Effector CD8-positive, alpha-beta T cell (primary cell): ENCODE results near the gene NDUFAF3.
A peak's percentile ranks its signal among the peaks of the same experiment; 100 is the strongest.
"Not testable (repeated sequence)": the region's sequence is repeated elsewhere in the genome, so short reads cannot be mapped to it uniquely, and the experiment has no call there.

Experiments
- DNase-seq: peaks from one replicate; lab custom pipeline; 2025; lab: John Stamatoyannopoulos, UW

NDUFAF3 gene

GRCh38 chr3:48999085-48999858 lies 22.6 kb upstream of the NDUFAF3 start:
- DNase-seq, result no peak

DNA sequence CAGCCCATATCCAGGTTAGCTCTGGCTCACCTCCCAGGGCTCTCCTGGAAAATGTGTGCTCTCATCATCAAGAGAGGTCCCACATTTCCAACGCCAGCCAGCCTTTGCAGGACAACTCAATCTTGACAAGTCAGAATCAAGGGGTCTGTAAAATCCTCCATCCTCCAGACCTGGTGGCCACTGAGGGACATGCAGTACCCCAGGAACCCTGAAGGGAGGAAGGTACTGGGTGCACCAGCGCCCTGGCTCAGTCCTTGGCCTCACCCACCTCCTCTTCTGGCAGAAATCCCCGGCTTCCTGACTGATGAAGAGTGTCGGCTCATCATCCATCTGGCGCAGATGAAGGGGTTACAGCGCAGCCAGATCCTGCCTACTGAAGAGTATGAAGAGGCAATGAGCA lies 20.8 kb upstream of the NDUFAF3 start:
- DNase-seq, result no peak

- DNase-seq, result no peak
These were observed 17.3 kb upstream of the NDUFAF3 start for GRCh38 chr3:49004352-49005302.

- no peak for DNase-seq
These were observed 16.6 kb upstream of the NDUFAF3 start for GRCh38 chr3:49005303-49005680.

- DNase-seq, result no peak
These were observed 15.9 kb upstream of the NDUFAF3 start for GRCh38 chr3:49005998-49006397.

DNA sequence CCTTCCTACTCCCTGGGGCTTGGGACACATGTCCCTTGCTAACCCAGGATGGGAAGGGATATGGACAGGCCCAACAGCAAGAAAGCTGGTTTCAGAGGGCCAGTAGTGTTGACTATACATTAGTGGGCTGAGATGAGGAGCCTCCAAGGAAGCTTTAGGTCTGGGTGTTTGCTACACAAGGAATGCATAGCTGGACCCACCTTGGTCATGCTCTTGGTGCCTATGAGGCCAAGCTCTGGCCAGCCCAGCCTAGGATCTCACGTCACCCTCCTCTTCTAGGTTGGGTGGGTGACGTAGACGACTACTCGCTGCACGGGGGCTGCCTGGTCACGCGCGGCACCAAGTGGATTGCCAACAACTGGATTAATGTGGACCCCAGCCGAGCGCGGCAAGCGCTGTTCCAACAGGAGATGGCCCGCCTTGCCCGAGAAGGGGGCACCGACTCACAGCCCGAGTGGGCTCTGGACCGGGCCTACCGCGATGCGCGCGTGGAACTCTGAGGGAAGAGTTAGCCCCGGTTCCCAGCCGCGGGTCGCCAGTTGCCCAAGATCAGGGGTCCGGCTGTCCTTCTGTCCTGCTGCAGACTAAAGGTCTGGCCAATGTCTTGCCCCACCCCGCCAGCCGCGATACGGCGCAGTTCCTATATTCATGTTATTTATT lies 15.4 kb upstream of the NDUFAF3 start:
- no peak for DNase-seq

DNA sequence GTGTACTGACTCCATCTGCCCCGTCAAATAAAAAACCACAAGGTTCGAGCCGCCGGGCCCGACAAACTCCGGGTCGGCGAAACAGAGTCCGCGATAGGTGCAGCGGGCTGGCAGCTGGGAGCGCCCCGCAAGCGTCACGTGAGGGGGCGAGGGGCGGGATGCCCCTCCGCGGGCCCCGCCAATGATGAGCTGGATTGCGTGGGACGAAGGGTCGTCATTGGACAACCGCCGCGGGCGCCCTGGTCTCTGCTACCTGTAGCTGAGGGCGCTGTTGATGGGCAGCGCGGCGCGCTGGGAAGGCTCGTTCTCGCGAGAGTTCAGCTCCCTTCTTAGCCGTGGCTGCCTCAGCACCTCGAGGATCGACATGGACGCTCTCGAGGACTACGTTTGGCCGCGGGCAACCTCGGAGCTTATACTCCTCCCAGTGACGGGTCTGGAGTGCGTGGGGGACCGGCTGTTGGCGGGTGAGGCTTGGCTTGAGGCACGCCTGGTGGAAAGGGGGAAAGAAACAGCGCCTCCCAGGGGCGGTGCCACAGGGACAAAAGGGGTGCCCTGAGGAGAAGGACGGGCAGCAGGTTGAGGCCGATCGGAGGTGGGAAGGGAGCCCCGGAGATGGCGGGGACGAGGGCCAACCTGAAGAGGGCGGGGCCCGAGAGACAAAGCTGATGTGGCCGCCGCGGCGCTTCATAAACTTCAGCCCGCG lies 14.7 kb upstream of the NDUFAF3 start, which contains the start of gene WDR6:
TSS of gene WDR6 (plus strand) at position 324 of the 703 bp plus-strand sequence. CDS start at position 365, 41 bp downstream.
- peak; percentile 95 for DNase-seq

DNA sequence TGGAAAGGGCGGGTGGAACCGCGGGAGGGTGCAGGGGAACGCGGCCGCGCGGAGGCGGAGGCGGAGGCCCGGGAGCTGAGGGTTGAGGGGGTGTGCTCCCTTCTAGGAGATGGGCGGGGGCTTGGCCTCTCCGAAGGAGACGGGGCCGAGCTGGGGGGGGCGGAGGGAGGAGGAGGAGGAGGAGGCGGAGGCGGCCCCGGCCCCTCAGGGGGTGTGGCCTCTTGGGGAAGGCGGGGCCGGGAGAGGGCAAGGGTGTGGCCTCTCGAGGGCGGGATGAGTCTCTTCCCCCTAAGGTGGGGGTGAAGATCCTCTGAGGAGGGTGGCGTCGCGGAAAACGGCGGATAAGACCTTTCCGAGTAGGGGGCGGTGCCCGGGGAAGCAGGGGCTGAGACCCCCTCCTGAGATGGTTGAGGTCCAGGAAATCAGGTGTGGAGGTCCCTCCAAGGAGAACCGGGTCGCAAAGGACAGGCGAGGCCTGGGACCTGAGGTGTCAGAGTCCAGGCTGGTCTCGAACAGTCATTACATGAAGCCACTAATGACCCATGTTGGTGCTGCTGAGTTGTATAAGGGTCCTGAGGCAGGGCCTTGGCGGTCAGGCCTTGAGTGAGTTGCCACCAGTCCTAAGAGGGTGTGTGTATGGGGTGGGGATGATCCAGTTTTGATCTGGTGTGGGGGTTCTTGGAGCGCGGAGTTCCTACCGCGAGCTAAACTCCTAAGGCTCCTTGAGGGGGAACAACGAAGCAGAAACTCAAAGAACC lies 14.0 kb upstream of the NDUFAF3 start:
- DNase-seq, result peak; percentile 85

DNA sequence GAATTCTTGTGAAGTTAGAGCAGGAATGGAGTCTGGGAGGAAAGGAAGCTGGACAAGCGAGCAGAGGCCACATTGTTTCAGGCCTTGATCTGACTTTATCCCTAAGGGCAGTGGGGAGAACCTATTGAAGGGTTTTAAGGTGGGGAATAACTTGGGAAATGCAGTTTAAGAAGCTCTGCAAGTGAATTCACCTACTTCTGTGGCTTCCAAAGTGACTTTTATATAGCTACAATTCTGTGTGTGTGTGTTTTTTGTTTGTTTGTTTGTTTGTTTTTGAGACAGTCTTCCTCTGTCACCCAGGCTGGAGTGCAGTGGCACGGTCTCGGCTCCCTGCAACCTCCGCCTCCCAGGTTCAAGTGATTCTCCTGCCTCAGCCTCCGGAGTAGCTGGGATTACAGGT lies 13.3 kb upstream of the NDUFAF3 start:
- DNase-seq, result not testable (repeated sequence)

DNA sequence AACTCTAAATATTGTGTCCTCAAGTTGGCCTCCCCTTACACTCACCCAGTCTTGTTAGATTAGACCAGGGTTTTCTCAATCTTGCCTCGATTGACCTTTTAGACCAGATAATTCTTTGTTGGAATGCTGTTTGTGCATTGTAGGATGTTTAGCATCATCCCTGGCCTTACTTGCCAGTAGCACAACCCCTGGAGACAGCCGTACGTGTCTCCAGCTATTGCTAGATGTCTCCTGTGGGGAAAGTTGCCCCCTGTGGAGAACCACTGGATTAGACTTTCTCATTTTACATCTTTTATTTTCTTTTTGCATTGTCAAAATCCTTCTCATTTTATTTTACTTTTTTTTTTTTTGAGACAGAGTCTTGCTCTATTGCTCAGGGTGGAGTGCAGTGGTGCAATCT lies 12.5 kb upstream of the NDUFAF3 start:
- no peak for DNase-seq

DNA sequence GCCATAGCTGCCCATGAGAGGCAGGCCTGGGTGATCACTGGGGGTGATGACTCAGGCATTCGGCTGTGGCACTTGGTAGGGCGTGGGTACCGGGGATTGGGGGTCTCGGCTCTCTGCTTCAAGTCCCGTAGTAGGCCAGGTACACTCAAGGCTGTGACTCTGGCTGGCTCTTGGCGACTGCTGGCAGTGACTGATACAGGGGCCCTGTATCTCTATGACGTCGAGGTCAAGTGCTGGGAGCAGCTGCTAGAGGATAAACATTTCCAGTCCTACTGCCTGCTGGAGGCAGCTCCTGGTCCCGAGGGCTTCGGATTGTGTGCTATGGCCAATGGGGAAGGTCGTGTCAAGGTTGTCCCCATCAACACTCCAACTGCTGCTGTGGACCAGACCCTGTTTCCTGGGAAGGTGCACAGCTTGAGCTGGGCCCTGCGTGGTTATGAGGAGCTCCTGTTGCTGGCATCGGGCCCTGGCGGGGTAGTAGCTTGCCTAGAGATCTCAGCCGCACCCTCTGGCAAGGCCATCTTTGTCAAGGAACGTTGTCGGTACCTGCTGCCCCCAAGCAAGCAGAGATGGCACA lies 9.4 kb upstream of the NDUFAF3 start:
- DNase-seq, result no peak

DNA sequence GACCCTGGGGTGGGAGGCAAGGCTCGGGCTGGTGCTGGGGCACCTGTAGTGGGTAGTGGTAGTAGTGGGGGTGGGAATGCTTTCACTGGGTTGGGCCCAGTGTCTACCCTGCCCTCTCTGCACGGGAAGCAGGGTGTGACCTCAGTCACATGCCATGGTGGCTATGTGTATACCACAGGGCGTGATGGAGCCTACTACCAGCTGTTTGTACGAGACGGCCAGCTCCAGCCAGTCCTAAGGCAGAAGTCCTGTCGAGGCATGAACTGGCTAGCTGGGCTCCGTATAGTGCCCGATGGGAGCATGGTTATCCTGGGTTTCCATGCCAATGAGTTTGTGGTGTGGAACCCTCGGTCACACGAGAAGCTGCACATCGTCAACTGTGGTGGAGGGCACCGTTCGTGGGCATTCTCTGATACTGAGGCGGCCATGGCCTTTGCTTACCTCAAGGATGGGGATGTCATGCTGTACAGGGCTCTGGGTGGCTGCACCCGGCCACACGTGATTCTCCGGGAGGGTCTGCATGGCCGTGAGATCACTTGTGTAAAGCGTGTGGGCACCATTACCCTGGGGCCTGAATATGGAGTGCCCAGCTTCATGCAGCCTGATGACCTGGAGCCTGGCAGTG lies 8.7 kb upstream of the NDUFAF3 start:
- DNase-seq, result no peak

GRCh38 chr3:49013738-49014660 lies 7.9 kb upstream of the NDUFAF3 start:
- DNase-seq, result no peak

GRCh38 chr3:49015072-49015471 lies 6.8 kb upstream of the NDUFAF3 start:
- DNase-seq, result no peak

- no peak for DNase-seq
These were observed 6.2 kb upstream of the NDUFAF3 start for GRCh38 chr3:49015765-49016164.

DNA sequence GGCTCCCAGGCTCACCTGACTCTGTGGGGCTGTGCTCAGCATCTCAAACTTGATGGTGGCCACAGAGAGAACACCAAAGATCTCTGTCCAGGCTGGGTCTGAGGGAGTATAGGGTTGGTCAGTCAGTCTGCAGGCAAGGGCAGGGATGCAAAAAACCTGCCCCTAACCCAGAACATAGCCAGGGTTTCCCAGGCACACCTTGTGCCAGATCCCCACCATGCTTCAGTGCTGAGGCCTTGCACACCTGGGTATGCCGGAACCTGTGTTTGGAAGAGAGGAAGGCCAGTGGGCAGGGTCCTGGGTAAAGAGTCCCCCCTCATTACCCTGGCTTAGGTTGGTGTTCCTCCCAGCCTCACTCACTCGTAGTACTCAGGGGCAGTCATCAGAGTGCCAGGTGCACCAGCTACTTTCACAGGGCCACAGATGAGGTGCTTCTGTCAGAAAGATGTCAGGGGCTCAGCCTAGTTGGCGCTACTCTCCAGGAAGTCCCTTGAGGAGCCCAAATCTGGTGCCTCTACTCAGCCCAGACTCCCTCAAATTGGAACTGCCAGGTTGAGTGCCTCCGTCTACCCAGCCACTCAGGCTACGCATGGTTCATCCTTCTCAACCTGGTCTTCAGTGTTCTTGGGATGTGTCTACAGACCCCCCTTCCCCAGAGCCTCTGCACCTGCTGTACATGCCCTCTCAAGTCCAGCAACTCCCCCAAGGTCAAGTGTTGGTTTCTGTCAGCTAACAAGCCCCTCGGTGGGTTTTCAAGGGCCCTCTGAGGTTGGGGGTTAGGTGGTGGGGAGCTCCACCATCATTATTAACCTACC lies 5.3 kb upstream of the NDUFAF3 start:
- no peak for DNase-seq

DNA sequence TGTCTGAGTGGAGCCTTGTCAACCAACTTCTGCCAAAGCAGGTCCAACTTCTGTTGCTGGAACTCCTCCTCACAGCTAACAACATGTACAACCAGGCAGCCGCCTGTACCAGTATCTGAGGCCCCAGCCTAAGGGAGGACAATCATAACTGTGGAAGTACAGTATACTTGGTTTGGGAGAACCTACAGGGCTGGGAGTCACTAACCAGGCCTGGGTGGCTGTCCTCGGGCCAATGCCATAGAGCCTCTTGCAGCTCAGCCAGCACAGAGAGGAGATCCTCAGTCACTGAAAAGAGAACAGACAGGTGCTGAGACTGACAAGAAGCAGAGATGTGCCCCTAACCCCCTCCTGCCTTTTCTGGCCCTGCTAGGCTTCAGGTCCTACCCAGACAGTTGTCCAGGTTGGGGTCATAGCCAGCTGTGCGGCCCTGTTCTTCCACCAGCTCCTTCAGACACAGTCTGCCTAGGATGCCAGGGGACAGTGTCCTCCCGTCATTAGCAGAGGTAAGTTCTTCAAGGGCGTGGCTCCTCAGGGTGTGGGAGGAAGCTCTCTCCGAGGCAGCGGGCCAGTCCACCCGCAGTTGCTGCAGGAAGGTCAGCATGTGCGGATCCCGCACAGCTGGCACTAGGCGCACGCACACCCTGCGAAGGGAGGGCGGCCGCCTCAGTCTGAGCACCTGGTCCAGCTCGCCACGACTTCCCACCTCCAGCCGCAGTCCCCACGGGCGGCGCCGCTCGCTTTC lies 4.5 kb upstream of the NDUFAF3 start:
- no peak for DNase-seq
